GM18951 (cell line): ENCODE data around the gene FMN1.

ENCODE experiments used
- POLR2A ChIP-seq: IDR thresholded peaks from 4 replicates; pipeline ENCODE4 v1.6.1; 2011; ENCODE audit warnings: mild to moderate bottlenecking; ENCODE audit not compliant: insufficient read length, insufficient read depth; ENCODE audit errors: extremely low read depth
- in situ Hi-C: fragments of 300-500 bp; cut with MboI; formaldehyde crosslinking; loops from one replicate; pipeline ENCODE4 v1.12.0; 2022; ENCODE audit warnings: low sequenced_read_pairs, mixed read lengths, inconsistent platforms; ENCODE audit not compliant: unreplicated experiment

Gene FMN1

DNA sequence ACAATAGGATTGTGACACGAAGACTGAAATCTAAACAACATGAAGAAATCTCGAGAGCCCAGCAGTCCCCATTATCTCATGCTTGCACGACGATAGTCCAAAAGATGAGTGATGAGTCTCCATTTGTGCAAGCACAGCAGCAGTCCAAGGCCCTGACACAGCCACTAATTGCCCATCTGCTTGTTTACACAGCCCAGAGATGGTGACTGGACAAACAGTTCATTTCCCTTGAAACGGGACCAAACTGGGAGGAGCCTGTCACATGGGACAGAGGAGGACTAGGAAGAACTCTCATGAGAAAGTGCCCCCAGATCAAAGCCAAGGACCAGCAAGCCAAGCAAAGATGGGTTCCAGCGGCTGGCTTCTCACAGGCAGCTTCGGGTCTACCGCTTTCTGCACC lies 355.7 kb downstream of the FMN1 start:
- in situ Hi-C loops: no loop called here
- no peak for TF ChIP-seq POLR2A

DNA sequence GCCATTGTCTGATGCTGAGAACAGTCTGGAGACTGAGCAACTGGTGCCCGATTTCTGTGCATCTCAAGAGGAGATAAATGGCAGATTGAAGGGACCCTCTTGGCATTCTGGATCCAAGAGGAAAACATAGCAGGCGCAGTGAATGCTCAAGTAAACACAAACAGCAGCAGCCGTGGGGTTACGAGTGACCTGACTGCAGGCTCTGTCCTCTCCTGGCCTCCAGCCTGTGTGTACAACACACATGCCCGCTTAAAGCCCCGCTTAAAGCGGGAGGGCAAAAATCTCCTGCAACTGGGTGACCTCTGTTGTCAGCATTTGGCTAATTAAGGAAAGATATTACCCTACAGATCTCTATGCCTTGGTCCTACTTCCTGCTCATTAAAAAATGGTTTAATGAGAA lies 356.2 kb downstream of the FMN1 start:
- no peak for TF ChIP-seq POLR2A
- in situ Hi-C loops: no loop called here

DNA sequence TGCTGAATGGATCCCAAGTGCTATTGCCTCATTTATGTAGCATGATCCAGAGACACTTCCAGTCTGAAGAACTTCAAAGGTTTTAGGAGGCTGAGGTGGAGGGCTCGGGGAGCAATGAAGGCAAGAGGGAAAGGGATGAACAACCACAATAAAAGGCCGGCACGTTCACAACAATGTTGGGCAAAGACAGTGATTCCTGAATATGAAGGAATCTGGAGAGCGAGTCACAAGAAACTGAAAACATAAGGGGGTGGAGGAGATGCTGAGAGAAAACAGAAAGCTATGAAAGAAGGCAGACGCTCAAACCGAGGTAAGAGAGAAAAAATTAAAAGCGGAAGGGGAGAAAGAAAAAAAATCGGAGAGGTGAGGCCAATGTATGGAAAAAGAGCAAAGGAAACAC lies 356.6 kb downstream of the FMN1 start:
- in situ Hi-C loops: no loop called here
- no peak for TF ChIP-seq POLR2A

DNA sequence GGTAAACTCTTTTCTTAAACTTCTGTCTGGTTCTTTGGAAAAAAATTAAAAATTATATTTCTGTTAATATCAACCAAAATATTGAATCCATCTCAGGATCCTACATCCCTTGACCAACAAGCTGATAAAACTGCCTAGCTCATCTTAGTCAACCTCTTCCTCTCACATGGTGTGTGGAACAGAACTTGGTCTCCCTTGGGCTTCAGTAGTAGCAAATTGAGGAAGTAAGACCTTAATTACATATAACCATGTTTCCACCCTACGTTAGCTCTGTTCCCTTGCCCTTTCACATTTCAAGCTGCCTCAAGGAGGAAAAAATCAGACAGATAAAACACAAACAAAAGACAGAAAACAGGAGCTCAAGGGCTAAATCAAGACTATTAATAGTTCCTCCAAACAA lies 360.4 kb downstream of the FMN1 start:
- in situ Hi-C loops: no loop called here
- TF ChIP-seq POLR2A: no peak

DNA sequence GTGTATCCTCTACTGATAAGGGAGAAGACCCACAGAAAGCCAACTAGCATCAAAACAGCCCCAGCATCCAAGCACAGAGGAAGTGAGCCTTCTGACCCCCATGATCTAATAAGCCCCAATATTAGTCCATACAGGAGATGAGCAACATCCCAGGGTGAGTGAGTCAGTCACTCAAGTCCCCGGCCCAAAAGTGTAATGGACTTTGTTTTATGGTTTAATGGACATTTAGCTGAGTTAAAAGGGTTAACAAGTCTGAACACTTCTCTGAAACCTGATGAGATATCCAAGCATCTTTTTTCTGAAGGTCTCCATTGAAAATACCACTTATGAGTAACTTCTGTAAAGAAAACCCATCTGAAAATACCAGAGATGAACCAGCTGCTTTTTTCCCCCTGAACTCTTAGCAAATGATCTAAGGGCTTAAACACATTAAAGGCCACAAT lies 361.1 kb downstream of the FMN1 start:
- in situ Hi-C loops: no loop called here
- no peak for TF ChIP-seq POLR2A

DNA sequence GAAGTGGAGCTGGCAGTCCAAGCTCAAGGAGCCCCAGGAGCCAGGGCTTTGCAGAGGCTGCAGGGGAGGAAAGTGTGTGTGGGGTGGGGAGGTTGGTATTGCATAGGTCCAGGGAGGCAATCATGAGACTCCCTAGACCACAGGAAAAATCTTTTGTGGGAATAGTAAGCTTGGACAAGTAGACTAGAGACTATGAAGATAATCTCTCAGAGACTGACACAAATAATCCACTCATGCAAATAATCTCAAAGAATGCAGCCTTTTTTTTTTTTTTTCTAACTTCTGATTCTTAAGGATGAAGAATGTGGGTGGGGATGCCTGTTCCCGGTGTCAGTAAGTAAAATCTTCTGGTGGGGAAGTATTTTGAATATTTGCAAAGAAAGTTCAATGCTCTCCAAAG lies 363.0 kb downstream of the FMN1 start:
- TF ChIP-seq POLR2A: no peak
- in situ Hi-C loops: no loop called here

DNA sequence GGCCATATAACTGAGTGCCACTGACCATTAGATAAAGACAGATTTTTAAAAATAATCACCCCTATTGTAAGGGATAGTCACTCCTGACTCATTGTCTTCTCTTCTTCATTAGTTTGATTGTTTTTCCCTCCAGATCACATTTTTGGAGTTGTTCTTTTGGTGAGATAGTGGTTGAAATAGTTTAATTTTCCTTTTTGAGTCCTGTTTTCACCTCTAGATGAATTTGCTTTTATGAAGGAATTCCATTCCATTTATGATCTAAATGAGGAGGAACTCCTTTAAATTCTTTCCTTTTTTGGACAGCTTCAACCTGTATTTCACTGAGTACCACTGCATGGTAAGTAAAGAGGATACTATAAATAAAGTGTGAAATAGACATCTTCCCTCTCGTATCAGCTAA lies 364.3 kb downstream of the FMN1 start:
- no peak for TF ChIP-seq POLR2A
- in situ Hi-C loops: no loop called here

DNA sequence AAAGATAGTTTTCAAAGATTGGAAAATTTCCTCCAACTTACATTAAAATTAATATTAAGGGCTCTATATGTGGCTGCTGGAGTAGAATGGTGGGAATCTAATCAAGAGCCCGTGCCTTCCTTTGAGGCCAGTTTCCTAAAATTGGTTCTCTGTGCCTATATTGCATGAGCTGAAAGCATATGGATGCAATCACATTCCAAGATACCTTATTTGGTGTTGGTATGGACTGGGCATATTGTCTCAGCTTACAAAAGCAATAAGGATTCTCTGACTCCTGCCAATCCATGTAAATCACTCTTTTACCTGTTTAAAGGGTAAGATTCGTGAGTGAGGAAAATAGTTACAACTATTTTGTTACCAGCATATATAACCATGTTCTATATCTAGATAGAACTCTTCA lies 365.1 kb downstream of the FMN1 start:
- in situ Hi-C loops: no loop called here
- TF ChIP-seq POLR2A: no peak

DNA sequence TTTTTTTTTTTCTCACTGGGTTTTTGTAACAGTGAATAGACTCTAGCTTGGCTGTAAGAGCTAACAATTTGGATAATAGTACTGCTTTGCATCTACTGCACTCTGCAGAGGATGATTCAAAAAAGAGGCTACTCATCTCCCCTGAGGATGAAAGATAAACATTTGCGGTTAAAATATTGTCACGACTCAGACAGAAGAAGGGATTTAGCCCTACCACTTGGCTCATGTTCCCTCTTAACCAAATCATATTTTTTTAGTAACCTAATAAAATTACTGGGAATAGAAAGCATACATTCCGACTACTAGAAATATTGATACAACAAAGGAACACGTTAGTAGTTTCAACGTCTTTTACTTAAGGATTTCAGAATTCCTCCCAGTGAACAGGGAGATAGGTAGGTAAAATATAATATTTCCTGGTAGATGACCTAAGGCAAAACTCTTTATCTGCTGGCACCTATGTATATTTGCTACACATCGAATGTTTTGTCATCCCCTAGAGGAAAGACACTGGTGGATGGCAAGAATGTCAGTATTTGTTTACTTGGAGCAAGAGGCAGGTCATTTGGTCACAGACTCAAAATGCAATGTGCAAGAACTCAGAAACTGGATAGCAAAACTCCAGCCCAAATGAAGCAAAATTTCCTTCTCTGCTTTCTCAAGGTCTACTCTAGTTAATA lies 365.9 kb downstream of the FMN1 start:
- in situ Hi-C loops: no loop called here
- TF ChIP-seq POLR2A: no peak

DNA sequence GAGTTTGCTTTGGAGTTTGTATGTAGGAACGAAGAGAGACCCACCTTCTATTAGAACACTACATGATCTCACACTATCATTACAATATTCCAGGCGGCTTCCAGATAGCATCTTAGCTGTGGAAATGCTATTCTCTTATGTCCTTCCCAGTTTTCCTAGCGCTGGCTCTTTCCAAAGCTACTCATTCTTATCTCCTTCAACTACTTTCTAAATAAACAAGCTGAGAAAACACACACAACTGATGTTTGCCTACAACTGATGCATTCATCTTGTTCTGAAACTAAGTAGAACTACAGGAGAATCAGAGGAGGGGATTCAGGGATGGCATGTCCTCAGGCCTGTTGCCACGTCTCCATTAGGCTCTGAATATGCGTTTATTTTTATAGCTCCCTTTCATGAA lies 367.8 kb downstream of the FMN1 start:
- TF ChIP-seq POLR2A: no peak
- in situ Hi-C loops: no loop called here

DNA sequence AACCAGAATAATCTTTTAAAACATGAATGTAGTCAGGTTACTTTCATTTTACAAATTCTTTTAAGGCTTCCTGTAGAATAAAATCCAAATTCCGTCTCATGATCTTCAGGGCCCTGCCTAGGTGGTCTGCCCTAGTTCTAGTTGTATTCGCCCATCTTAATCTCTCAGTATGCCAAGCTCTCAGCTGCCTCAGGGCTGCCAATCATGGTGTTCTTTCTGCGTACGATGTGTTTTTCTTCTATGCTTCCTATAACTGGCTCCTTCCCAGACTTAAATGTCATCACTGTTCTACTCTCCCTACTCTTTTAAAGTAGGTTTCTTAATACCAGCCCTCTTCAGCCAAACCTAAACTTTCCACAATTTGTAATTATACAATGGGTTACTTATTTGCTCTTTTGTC lies 369.3 kb downstream of the FMN1 start:
- in situ Hi-C loops: no loop called here
- no peak for TF ChIP-seq POLR2A

DNA sequence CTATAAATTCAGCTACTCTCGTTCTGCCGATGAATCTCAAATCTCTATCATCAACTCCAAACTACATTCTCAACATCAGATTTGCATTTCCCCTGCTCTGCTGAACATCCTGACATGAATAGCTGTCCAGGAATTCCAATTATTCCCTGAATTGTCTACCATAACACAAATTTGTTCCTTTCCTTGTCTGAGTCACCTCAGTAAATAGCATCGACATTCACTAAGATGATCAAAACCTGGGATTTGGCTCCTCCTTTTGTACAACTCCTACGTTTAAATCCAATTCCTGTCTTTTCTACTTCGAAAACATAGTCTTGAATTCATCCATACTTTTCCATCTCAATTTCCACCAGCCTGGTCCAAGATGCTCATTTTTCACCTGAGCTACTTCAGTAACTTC lies 369.7 kb downstream of the FMN1 start:
- TF ChIP-seq POLR2A: no peak
- in situ Hi-C loops: no loop called here

DNA sequence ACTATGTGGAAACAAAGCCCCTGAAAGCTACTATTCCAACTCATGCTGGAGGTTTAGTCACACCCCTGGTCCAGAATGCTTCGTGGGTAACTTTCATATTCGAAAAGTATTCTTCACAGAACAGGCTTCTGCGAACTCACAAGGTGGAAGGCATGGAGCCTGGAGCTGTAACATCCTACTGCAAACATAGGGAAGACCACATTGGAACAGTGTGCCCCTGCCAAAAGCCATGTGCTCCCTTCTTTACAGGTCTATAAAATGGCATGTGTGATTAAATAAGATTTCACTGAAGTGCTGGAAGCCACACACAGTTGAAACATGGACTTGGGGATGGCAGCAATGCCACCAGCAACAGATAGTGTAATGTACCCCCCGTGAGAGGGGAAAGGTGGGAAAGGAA lies 370.8 kb downstream of the FMN1 start:
- no peak for TF ChIP-seq POLR2A

DNA sequence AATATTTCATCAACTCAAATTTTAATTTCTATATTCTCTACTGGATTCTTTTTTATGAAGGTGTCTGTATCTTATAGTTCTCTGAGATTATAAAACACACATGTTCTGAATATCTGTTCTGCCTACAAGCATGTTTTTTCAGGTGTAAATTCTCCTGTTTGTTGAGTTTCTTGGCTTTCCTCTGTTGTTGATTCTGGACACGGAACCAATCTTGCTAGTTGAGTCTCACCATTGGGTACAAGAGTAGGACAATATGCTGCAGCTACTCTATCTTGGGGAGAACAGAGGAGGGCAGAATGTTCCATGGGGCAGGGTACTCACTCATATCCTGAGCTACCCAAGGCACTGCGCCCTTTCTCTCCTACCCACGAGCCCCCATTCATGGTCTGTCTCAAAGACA lies 371.8 kb downstream of the FMN1 start:
- no peak for TF ChIP-seq POLR2A
- in situ Hi-C loops: no loop called here

More for the DNA sequence above, 370.8 kb downstream of the FMN1 start:
- in situ Hi-C loops: no loop called here

DNA sequence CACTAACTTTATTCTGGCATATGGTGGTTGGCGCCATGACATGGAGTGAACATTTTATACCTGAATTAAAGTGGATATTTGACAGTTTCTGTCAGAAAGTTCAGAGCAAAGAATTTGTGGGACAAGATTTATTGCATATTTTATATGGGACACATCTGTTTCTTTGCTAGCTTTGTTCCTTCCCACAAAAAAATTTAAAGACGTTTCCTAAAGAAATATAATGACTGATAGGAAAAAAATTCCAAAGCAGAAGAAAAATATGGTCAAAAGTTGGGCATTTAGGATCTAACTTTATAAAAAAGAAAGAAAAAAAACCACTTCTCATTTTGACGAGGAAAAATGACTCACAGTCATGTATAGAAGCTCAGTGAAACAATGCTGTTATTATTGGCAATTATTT lies 375.1 kb downstream of the FMN1 start:
- TF ChIP-seq POLR2A: no peak
- in situ Hi-C loops: no loop called here
